Measurements from ENCODE around the gene LHFPL3.

The LHFPL3 gene

DNA sequence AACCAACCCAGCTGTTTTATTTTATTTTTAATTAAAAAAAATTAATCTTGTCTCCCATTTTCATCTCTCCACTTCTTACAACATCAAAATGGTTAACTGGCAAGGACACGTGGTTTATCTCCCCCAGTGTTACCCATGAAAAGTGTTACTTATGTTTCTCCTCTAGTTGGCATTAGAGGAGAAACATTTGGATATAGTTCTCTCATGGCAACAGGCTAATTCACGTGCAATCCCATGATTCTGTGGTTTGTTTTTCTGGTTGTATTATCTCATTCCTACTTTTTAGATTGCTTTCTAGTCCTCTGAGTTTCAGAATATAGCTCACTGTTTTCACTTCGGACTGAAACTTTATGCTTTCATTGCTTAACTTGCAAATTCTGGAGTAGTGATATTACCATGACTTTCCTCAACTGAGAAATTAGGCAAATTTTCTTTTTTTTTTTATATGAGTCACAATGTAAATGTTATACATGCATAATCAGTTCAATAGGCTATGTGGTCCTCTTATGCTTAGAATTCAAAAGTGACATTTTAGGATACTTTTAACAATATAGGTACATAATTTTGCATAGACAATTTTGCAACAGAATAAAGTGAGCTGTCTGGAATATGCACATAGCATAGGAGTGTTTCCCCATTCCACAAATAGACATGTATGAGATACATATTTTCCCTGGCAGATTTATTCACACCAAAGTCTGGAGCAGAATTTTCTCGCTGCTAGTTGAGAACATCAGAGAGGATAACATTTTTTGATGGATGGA is 43.0 kb downstream of the LHFPL3 start:
- no peak for DNase-seq (ENCODE audit: low read depth in 1 of 2, low spot score in 1 of 2)

DNA sequence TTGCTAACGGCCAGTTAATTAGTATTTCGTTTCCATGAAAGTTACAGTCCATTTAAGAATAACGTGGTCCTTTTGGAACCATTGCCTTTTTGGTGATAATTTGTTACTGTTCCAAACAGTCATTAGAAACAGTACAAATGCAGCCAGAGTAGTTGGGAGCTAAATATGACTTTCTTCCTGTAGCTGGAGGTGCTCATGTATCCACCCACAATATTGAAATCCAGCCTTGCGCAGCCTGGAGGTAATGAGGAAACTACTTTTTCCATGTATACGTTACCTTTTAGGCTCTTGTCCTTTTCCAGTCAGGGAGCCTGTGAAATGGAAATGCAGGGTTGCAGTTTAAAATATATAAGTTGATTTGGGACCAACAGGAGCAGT is 43.6 kb downstream of the LHFPL3 start:
- DNase-seq (ENCODE audit: low read depth in 1 of 2, low spot score in 1 of 2): no peak

DNA sequence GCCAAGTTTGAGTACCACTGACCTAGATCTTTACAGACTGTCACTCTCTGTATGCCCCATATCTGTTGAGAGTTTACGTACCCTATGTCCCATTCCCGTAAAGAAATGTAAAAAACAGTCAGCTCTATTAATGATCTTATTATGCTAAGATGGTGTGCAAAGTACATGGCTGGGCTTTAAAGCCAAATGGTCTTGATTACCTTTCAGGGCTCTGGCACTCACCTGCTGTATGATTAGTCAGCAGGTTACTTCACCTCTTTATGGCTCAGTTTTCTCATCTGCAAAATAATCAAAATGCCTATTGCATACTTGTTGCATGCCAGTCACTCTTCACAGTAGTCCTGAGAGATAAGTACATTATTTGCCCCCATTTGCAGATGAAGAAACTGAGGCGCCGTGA is 54.2 kb downstream of the LHFPL3 start:
- no peak for DNase-seq (ENCODE audit: low read depth in 1 of 2, low spot score in 1 of 2)

DNA sequence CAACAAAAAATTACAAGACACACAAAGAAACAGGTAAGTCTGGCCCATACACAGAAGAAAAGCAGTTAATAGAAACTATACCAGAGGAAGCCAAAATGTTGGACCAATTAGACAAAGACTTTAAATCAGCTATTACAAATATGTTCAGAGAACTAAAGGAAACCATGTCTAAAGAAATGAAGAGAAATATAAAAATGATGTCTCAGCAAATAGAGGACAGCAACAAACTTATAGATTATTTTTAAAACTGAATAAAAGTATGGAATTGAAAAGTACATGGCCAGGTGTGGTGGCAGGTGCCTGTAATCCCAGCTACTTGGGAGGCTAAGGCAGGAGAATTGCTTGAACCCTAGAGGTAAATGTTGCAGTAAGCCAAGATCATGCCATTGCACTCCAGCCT is 58.5 kb downstream of the LHFPL3 start:
- DNase-seq (ENCODE audit: low read depth in 1 of 2, low spot score in 1 of 2): no peak

DNA sequence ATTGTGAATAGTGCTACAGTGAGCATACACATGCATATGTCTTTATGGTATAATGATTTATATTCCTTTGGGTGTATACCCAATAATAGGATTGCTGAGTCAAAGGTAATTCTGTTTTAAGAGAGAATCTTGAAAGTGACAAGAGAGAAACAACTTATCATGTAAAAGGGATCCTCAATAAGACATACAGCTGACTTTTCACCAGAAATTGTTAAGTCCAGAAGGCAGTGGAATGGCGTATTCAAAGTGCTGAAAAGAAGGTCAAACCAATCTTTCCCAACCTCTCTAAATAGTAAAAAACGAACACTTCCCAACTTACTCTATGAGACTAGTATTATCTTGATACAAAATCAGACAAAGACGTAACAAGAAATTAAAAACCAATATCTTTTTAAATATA is 59.8 kb downstream of the LHFPL3 start:
- DNase-seq (ENCODE audit: low read depth in 1 of 2, low spot score in 1 of 2): no peak

DNA sequence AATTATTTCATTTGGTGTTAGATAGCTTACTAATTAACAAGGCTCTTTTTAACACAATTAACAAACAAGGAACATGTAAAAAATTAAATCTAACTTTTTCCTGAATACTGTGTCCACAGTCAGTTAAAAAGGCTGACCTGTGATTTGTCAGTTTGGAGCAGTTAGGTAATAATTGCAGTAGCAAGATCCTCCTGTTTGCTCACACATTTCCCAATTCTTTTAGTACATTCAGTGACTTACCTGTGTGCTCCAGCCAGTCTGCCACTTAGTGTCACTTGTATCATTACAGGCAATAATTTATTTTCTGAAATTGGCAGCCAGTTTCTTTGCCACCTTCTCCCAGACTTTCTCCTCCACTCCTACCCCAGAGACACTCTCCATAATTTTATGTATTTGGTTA is 66.8 kb downstream of the LHFPL3 start:
- DNase-seq (ENCODE audit: low read depth in 1 of 2, low spot score in 1 of 2): no peak

DNA sequence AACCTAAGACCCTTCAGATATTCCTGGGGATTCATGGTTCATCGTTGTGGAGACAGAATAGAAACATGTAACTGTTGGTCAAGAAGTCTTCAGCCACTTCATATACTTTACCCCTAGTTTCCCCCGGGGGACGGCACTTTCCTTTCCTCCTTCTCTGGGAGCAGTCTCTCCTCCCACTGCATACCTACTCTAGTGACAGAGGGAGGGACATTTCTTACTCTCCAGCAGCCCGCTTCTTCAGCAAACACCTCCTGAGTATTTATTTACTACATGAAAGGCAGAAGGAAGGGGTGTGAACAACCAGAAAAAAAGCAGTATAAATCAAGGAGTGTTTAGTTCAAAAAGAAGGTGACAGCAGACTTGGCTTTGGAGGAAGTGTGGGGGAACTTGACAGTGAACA is 69.0 kb downstream of the LHFPL3 start:
- no peak for DNase-seq (ENCODE audit: low read depth in 1 of 2, low spot score in 1 of 2)

DNA sequence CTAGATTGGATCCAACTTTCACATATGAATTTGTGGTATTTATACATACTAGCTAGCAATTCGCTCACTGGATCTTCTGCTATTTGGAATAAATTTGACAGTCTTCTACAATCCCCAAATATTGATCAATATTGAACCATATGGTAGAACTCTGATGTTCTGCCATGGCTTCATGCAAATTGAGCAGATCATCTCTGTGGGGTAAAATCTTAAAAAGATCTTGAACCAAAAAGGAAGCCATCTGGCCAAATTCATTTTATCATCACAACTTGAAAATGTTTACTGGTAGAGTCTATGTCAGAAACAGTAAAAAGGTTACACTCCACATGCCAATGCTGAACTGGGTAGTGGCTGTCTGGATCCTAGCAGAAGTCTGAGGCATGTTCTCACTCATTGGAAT is 80.0 kb downstream of the LHFPL3 start:
- no peak for DNase-seq (ENCODE audit: low read depth in 1 of 2, low spot score in 1 of 2)

DNA sequence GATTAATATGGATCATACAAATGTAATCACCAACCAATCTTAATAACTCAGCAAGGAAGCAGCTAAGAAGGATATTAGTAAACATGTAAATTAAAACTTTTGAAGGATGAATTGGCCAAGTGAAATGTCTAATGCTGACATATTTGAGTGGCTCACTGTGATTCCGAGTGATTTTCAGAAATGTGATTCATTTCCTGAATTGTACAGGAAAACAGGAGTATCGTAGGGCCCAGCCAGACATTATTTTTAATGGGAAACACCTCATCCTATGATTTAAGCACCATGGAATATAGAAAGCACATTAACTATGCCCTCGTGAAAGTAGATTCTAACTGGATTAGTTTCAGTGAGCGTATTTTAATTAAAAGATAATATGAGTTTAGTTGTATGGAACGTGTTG is 82.3 kb downstream of the LHFPL3 start:
- DNase-seq (ENCODE audit: low read depth in 1 of 2, low spot score in 1 of 2): no peak

DNA sequence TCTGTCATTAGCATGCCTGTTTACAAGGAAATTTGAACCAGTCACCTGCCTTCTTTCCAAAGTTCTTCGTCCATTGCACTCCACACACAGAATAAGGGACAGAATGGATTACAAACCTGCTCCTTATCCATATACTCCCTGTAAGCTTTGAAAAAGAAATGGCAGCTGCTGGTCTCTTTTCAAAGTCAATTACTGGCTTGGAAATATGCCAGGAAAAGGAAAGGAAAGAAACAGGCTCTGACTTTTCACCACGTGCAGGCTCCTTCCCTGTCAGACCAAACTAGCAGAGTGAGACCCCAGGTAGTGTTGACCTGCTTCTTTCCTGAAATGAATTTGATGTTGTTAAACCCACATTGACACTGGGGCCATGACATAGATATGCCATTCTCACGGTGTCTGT is 84.5 kb downstream of the LHFPL3 start:
- DNase-seq (ENCODE audit: low read depth in 1 of 2, low spot score in 1 of 2): no peak

DNA sequence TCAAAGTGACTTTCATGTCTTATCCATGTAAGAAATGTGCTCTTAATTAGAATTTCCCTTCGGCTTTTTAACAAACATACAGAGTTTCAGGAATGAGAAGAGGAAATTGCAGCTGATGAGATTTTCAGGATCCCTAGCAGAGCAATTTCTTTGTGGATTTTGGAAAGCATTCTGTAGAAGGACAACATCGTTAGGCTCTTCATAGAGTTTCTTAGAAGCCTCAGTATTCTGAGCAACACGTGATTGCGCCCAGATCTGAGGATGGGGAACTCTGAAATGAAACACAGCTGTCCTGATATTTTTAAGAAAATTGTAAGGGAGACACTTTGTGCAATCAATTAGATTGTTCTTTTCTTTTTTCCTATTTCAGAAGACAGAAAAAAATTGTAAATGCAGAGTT is 85.8 kb downstream of the LHFPL3 start:
- no peak for DNase-seq (ENCODE audit: low read depth in 1 of 2, low spot score in 1 of 2)

DNA sequence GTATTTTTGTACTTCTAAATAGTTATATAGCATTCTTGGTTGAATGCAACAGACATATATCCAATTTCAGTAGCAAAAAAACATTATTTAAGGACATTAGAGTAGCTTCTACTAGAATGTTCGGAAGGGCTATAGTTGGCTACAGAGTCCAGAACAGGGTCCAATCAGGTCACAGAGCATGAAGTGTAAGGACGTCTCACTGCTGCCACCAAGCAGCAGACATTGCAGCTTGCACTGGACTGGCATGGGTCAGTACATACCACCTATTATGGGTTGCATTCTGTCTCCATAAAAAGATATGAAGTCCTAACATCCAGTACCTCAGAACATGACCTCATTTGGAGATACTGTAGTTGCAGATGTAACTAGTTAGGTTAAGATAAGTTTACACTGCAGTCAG is 87.3 kb downstream of the LHFPL3 start:
- no peak for DNase-seq (ENCODE audit: low read depth in 1 of 2, low spot score in 1 of 2)

DNA sequence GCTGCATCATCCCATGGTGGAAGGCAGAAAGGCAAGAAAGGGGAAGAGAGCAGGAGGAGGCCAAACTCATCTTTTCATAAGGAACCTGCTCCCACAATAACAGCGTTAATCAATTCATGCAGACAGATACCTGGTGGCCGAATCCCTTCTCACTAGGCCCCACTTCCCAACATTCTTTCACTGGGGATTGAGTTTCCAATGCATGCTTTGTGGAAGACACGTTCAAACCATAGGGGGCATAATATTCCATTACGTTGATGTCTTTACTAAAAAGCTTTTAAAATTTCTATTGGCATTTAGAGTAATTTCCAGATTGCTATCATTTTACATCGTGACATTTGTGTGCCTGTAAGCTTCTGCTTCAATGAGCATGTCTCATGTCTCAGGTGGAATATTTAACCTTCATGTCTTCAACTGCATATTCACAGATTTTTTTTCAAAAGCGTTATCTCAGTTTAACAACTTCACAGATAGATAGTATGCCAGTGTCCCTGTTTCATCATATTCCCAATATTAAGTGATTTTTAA is 88.5 kb downstream of the LHFPL3 start:
- DNase-seq (ENCODE audit: low read depth in 1 of 2, low spot score in 1 of 2): no peak

DNA sequence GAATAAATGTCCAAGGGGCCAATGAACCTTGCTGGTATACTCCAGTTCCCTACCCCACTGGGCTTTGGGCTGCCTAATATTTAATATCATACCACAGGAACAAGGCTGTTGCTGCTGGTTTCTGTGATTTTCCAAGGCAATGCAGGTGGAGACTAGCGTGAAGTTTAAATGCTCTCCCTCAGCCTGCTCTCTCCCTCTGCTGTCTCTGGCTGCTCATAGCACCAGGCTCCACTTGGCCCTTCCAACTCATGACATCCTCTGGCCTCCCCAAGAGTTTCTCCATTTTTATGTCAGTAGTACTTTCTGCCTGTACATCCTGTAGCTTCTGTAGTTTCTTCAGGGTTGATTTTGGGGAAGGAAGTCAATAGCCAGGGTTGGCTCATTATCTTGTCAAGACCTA is 103.5 kb downstream of the LHFPL3 start:
- no peak for DNase-seq (ENCODE audit: low read depth in 1 of 2, low spot score in 1 of 2)

DNA sequence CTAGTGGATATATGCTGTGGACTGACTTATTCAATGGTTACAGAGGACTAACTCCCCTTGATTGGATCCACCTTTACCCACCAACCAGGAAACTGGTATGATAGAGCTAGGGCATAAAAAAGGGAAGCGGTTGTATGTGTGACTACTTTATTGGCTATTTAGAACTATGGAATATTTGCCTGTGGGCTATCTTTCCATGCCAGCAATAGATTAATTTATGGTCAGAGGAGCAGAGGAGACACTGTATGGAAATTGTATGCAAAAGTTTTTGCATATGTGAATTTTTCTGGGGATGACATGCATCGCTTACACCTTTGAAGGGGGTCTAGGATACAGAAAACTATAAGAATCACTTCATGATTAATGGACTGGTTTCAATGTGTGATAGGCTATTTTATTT is 105.7 kb downstream of the LHFPL3 start:
- no peak for DNase-seq (ENCODE audit: low read depth in 1 of 2, low spot score in 1 of 2)

DNA sequence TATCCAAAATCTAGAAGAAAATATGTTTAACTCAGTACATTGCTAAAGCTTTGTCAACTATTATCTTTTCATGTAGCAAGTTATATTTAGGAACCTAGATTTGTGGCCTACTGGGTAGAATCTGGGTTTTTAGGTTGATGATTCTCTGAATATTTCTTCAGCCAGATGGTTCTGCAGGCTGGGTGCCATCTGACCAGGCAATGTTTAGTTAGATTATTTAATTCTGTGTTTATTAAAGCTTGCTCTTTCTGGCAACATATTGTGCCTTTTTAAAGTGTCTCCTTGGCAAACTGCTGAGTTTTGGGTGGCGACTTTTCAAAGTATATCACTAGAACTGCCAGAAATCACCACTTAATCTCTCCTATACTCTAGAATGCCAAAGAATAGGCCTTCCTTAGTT is 114.1 kb downstream of the LHFPL3 start:
- no peak for DNase-seq (ENCODE audit: low read depth in 1 of 2, low spot score in 1 of 2)

DNA sequence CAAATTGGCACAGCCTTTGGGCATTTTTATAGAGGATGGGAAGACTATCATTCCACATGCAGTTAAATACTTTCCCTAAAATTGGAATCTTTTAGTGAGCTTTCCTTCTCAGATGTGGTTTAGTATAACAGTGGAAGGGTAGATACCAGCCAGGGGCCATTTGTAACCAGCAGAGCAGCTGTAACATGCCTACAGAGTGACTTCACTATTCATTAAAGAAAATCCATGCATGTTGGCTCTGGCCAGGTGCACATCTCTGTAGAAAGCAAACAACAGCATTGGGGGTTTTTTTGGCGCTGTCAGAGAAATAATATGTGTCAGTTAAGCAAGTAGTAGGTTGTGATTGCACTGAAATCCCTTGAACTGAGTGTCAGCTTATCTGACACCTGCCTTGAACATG is 115.6 kb downstream of the LHFPL3 start:
- DNase-seq (ENCODE audit: low read depth in 1 of 2, low spot score in 1 of 2): no peak

DNA sequence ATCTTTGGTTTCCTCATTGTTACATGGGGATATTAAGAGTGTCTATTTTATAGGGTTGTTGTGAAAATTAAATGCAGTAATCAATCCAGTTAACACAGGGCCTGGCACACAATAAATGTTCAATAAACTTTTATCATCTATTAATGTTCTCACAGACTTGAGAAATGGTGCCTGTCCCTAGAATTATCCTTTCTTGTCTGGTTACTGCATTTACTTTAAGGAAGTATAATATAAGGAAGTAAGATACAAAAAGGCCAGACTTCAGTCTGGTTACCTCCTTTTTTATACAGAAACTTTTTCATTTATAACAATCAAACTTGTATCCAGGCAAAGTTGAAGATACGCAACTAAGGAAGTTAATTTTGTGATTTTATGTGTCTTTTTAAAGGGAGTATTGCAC is 117.0 kb downstream of the LHFPL3 start:
- DNase-seq (ENCODE audit: low read depth in 1 of 2, low spot score in 1 of 2): no peak

DNA sequence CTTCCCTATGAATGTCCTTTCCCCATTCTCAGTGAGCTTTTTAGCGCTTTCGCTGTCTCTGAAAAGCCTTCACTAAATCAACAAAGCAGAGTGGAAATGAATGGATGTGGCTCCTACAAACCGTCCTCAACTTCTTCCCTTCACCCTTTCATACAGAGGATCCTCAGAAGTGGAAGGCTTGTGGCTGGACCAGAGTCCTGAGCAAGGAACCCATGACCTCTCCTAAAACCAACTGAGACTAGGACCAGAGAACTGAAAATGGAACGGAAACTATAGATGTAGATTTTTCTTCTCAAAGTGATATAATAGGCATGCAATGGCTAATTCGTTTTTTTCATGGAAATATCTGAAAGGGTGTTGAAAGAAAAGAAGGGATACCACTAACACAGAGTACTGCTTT is 122.5 kb downstream of the LHFPL3 start:
- DNase-seq (ENCODE audit: low read depth in 1 of 2, low spot score in 1 of 2): no peak

DNA sequence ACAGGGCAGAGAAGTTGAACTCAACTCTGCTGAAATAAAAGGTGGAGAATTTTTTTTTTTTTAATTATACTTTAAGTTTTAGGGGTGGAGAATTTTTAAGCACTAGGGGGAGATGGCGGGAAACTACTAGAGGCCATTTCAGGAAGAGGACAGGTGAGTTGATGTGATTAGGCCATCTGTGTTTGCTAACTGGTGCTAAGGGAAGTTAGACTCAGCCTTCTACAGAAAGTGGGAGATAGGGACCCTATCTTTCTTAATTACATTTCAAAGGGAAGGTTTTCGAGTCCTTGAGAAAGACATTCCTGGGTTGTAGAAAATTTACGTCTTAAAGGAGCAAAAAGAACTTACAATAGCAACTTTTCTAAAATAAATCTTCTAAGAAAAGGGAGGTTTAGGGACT is 124.8 kb downstream of the LHFPL3 start:
- no peak for DNase-seq (ENCODE audit: low read depth in 1 of 2, low spot score in 1 of 2)

DNA sequence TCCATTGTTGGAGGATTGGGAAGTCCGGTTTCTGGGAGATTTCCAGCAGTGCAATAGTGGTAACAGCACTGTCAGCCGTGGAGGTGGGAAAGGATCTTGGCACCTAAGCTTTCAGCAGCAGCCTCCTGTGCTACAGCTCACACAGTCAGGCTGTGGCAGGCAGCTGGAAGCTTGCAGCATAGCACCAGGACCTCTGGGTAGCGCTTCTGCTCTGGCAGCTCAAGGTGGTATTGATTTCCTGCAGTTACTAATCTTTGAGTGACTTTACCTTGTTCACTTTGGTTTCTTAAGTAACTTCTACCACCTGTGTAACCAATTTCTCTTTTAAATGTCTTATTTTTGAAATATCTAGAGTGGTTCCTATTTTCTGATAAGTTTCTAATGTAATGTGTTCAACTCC is 130.5 kb downstream of the LHFPL3 start:
- no peak for DNase-seq (ENCODE audit: low read depth in 1 of 2, low spot score in 1 of 2)

DNA sequence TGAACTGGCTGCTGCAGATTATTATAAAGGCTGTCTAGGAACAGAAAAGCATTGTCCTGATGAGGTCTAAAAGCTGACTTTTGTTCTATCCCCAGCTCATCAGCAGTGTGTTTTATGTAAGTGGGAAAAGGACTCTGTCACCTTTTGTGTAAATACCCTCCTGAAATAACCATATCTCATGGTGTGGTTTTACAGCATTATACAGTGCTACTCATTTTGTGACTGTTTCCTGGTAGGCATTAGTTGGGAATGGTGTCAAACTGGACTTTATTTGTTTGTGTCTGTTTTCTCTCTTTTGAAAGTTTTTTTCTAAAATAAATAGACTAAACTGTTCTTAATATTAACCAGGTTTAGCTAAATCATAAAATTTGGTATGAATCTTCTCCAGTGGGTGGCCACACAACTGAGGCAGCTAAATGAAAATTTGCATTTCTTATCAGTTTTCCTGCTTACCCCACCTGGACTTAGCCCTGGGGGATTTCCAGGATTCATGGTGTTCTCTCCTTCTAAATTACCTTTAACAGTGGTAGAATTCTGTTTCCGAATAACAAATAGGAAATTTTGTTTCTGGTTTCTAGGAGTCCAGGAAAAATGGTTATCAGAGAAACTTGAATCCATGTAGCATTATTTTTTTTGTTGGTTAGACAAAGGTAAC is 140.9 kb downstream of the LHFPL3 start:
- DNase-seq (ENCODE audit: low read depth in 1 of 2, low spot score in 1 of 2): no peak

DNA sequence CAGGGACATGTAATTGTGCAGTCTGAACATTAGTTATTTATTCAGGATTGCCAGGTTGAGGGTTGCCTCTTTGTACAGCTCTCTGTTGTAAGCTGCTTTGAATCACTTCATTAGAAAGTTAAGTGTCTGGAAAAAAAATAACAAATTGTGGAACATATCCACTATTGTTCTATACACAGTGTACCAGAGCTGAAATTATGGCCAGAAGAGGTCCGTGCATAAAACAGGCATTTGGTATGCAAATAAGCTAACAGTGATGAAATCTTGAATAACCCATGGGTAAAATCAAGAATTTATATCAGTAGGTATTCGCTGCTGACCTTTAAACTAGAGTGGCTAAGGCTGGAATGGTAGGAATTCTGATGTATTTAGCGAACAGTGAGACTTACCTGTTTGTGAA is 152.1 kb downstream of the LHFPL3 start:
- DNase-seq (ENCODE audit: low read depth in 1 of 2, low spot score in 1 of 2): no peak

Measured in activated T-helper 1 cell treated with anti-CD3 and anti-CD28 coated beads, Interleukin-2, amount 50 U/mL, for 16 hours (primary cell).